ENCODE measurements around the gene NSFL1C. TPM values are rescaled to one million over a fixed set of nuclear protein-coding genes. Genes with fewer than 3 reads are reported as not detected.

NSFL1C gene
- total RNA-seq, 2 experiments from 2014 or later, result 94.6 to 96.2 TPM

Other genes with a start within 250 kb of the NSFL1C start
- not detected for gene RAD21L1, start 240.8 kb downstream of the NSFL1C start, total RNA-seq
- gene SNPH, start 200.6 kb downstream of the NSFL1C start, total RNA-seq, result 1 to 10 TPM; 3.2 to 3.6 TPM
- gene SDCBP2, start 137.7 kb downstream of the NSFL1C start, total RNA-seq, result 1 to 10 TPM; 3.3 to 3.9 TPM
- 100 to 1,000 TPM; 315 to 324 TPM for gene FKBP1A, start 73.8 kb downstream of the NSFL1C start, total RNA-seq
- not detected for gene SIRPB2, start 24.6 kb upstream of the NSFL1C start, total RNA-seq
- under 1 TPM in 1 of 2 experiments, not detected in 1; 0.28 TPM for gene SIRPD, start 90.9 kb upstream of the NSFL1C start, total RNA-seq
- 1 to 10 TPM; 4.3 to 4.5 TPM for gene SIRPB1, start 153.2 kb upstream of the NSFL1C start, total RNA-seq
- gene SIRPG, start 190.9 kb upstream of the NSFL1C start, total RNA-seq, result 10 to 100 TPM; 34.1 to 35.8 TPM